HG02852 (cell line): Measurements from ENCODE around the gene TSPOAP1.

Experiments
- ATAC-seq: cut with Tn5 transposase; IDR thresholded peaks from one replicate; pipeline ENCODE4 v1.9.1; 2021; ENCODE audit warnings: mild to moderate bottlenecking, moderate library complexity; ENCODE audit not compliant: unreplicated experiment

TSPOAP1 gene

DNA sequence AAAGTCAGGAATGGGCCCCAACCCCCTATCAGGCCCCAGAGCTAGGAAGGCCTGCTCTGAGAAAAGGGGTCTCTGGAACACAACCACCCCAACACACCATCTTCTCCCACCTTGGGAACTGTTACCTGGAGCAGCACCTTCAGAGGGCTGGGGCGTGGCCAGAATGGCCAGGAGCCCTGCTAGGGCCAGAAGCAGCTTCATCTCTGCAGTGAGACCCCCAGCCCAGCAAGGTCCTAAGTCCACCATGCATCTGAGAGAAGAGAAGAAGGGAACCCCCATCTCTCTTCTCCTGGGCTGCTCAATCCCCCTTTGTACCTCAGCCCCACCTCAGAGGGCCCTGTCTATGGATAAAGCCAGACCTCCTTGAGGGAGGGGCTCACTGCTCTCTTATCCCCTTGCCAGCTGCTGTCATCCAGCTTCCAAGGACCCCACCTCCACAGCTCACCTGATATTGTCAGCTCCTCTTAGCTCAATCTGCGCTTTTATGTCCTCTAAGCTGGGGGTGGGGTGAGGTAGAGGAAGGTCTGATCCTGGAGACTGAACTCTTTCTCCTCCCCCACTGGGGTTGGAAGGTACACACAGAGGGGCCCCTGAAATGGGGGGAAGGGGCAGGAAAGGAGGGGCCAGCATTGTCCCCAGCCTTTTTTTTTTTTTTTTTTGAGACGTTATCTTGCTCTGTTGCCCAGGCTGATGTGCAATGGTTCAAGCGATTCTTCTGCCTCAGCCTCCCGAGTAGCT, 47.9 kb downstream of the TSPOAP1 start, which contains the start of gene MPO:
MPO (minus strand) TSS at position 456 of the 738 bp plus-strand sequence; CDS start at position 279, 177 bp downstream.
- no peak for ATAC-seq

- no peak for ATAC-seq
These were observed 48.7 kb downstream of the TSPOAP1 start for GRCh38 chr17:58279736-58280479.

DNA sequence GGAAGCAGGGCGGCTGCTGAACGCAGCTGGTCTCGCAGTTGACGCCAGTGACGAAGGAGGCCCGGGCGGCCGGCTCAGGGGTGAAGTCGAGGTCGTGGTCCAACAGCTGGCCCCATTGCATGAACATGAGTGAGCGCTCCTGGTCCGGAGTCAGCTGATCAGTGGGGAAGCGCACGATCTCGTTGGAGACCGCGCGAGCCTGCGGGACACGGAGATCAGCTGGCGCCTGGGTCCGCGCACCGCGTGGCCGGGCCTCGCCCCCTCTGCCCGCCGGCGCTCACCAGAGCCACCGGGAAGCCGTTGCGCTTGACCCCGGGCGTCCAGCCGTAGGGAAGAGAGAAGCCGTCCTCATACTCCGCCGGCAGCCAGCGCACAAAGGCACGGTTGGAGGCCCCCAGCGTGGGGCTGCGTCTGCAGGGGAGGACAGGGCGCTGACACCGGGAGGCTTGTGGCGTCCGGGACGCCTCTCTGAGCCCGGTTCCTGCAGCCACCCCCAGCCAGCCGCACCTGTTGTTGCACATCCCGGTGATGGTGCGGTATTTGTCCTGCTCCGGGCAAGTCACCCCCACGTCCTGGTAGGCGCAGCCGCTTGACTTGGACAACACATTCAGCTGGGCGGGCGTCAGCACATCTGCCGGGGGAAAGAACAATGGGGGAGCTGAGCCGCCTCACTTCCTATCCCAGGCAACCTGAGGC, 49.4 kb downstream of the TSPOAP1 start:
- no peak for ATAC-seq

- ATAC-seq: no peak
These were observed 50.0 kb downstream of the TSPOAP1 start for GRCh38 chr17:58278661-58279015.

- no peak for ATAC-seq
These were observed 50.6 kb downstream of the TSPOAP1 start for GRCh38 chr17:58277802-58278595.

DNA sequence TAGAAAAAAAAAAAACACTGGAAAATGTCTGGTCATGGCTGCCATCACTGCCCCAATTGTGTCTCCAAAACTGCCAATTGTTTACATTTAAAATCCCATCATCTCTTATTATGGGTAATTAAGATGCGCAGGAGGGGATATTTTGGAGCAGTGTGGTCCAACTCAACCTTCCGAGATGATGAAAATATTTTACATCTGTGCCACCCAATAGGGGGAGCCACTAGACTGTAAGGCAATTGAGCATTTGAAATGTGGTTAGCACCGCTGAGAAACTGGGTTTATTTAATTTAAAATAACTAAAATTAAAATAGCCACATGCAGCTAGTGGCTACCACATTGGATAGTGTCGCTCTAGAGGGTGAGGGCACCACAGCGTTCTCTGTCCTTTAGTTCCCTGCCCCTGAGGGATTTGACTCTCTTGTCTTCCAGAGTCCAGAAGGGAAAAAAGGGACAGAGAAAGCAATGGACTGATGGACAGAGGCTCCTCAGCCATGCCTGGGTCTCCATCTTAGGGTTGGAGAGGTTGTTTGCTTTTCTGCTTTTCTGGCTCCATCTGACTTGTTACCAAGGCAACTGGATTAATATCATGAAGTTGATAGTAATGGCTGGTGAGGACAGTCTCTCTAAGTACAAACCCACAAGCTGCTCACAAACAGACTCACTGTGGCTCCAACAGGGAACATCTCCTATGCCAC, 51.3 kb downstream of the TSPOAP1 start:
- no peak for ATAC-seq

DNA sequence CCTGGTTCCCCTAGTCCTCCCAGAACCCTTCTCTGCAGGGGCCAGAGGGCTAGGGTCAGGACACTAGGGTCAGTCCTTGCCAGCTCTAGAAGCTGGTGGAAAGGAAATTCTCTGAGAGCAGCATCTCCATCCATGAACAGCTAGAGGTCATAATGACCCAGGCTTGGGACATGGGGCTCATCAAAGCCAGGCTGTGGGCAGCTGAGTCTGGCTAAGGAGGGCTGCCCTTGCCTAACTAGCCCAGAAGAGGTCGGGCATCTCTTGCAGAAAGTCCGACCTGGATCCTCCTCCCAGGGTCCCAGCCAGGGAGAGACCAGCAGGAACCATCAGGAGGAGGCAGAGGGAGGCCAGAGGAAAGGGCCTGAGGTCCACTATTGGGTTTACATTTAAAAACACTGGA, 52.2 kb downstream of the TSPOAP1 start:
- ATAC-seq: no peak

DNA sequence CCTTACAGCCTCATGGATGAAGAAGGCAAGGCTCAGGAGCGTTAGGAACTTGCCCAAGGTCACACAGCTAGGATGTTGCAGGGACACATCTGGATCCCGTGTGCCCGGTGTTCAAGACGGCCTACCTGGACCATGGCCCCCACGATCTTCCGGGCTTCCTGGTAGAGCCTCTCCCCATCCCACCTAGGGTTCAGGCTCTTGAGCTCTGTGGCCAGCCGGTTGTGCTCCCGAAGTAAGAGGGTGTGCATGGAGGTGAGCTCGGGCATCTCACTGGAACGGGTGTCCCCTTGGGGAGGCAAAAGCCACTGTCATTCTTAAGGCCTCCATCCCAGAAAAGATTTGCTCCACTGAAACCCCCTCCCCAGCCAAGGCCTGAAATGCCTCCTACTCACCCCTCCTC, 53.2 kb downstream of the TSPOAP1 start:
- no peak for ATAC-seq

- ATAC-seq: no peak
These were observed 55.0 kb downstream of the TSPOAP1 start for GRCh38 chr17:58273453-58274104.

DNA sequence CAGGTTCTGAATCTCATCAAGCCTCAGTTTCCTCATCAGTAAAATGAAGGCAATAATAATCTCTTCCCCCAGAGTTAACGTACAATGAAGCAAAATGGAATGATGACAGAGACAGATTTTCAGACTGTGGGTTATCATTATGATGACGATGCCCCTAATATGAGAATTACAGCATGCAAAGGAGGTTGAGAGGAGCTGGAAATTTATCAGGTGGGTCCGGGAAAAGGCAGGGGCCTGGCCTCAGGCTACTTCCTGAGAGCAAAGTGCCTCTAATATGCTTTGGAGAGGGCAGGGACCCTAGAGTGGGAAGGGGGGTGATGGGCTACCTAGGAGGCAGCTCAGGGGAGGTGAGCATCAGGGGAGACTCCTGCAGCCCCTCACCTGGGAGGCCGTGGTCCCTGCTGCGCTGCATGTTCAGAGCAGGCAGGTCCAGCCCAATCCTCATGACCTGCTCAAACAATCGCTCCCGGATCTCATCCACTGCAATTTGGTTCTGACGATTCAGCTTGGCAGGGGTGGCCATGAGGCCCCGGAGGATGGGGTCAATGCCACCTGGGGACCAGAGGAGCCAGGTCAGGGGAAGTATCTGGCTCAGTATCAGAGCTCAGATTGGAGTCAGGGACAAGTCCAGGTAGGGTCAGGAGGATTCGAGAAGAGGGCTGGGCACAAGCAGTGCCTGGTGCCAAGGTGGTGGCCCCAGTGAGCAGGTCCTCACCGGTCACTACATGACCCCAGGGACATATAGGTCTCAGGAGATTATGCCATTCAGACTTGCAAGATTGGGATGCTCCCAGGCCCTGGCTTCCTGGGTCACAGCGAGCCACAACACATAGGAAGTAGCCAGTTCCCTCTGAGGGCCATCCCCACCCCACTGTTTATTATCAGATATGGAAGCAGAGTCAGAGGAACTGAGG, 56.0 kb downstream of the TSPOAP1 start:
- ATAC-seq: no peak

DNA sequence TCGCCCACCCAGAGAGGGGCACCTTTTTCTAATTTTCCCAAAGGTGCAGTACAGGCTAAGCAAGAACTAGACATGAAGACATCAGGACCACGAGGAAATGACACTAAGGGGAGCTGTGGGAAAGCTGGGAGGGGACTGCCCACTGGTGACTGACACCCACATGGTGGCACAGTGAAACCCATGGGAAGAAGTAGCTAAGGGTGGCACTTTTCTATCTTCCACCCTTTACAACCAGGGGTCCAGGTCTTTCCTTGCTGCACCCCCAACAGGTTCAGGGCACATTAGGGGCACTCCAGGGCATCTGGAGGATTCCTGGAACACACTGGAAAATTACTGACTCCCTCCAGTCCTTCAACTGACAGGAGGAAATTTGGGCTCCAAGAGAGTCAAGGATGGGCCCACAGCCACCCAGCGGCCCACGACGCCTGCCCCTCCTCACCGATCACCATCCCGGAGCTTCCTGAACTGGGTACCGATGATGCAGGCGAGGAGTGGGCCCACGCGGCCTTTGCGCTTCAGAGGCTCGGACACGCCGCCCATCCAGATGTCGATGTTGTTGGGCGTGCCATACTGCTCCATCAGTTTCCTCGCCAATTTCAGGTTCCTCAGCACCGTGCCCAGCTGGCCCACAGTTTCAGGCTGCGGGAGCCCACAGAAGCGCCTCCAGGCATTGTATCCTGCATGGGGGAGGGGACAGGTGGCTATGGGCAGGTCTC, 57.2 kb downstream of the TSPOAP1 start:
- no peak for ATAC-seq

DNA sequence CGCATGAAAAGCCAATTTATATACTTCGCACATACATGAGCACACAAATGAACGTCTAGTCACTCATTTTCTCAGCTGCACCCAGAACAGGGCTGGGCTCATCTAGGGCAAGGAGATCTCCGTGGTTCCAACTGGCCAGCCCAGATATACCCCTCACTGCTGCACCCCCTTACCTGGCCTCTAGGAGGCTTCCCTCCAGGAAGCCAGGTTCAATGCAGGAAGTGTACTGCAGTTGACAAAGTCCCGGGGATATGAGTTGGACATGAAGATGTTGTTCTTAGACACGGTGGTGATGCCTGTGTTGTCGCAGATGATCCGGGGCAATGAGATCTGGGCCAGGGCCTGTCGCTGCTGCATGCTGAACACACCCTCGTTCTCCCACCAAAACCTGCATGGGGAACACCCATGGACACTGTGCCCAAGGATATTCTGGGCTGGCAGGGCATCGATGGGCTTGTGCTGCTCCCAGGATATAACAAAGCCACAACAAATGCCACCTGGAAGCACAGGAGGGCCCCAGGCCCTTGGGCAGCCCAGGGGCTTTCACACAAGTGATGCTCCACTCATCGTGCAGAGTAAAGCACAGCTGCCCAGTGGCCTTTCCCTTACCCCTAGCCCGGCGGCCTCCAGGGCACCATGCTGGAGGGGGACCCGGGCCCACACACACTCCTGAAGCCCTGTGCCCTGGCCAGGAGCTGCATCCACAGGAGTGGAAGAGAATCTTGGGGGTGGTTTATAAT, 57.9 kb downstream of the TSPOAP1 start:
- no peak for ATAC-seq

DNA sequence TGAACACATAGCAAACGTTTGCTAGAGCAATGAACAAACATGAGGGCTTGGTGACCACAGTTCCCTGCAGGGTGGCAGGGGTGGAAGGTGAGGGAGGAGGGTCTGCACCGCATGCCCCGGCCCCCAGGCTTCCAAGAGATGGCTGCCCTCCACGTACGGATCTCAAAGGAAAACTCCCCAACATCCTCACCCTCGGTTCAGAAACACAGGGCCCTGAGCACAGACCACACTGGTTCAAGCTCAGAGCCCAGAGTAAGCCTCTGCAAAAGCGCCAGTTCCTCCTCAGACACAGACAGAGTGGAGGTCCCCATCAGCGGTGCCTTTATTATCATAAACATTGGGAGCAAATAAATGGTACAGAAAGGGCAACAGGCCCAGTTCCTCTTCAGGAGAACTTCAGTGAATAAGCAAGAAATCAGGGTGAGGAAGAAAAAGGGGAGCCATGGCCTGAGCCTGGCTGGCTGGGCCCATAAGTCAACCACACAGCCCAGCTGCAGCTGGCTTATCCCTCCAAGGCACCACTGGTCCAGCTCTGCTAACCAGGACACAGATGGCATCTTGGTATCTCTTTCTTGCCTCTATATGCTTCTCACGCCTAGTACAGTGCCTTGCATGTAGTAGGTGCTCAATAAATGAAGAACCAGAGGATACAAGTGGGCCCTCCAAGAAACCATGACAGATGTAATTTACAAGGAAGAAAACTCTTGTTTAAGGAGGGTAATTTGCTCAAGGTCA, 58.9 kb downstream of the TSPOAP1 start:
- no peak for ATAC-seq

DNA sequence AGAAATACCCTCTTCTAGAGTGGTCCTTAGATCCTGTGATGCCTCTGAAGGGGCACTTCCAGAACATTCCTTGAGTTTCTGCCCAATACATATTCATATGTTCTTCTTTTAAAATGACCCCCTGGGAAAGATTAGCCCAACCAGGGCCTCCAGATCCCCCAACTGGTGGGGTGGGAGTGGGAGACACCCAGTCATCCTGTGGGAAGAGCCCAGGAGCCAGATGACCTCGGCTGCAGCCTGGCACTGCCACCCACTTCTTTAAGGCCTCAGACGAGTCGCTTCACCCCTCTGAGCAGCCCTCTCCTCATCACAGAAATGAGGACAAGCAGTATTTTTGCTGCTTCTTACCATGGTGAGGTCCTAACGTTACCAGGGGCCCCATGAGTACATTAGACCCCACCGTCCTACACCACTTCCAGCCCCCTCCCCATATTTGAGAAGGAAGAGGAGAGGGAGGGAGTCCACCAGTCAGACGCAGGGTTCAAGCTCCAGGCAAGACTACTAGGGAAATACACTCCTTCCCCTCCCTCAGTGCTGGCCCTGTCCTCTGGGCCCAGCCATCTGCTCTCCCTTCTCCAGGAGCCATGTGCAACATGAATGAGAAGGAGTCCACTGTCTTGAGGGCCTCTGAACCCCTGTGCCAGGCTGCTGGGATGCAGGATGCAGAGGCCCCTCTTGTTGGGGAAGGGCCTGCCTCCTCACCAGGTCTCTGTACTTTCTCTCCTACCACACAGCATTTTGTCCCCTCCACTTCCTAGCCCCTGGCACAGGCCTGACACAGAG, 59.6 kb downstream of the TSPOAP1 start:
- no peak for ATAC-seq

DNA sequence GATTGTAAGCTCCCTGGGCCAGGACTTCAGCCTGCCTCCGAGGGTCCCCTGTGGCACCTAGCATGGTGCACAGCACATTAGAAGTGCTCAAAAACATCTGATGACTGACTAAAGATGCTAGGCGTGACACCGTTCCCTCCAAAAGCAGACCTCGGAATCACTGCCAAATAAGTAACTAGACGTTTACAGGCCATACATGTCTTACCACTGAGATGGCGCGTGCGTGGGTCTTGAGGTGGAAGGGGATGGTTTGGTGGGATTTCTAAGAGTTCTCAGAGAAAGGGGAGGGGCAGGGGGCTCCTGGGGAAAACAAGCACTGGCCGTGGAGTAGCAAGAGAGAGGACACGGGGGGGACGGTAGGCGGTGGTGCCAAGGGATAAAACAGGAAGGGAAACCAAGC, 60.3 kb downstream of the TSPOAP1 start:
- no peak for ATAC-seq
